SK-N-SH treated with all-trans-retinoic acid at 6 μM for 48 hours (cell line): ENCODE data around the gene TBX10.

Experiments
- ARNTL ChIP-seq: fragments of 450-650 bp; formaldehyde crosslinking; IDR thresholded peaks from 2 replicates; pipeline ENCODE4 v1.5.0; 2020; ENCODE audit warnings: low read depth, mild to moderate bottlenecking, moderate library complexity, borderline replicate concordance
- ISL1 ChIP-seq: fragments of 250-450 bp; sonication (Bioruptor Pico); IDR thresholded peaks from 2 replicates; pipeline ENCODE4 v2.1.2; 2022; ENCODE audit warnings: mild to moderate bottlenecking, moderate library complexity
- TSHZ2 ChIP-seq: fragments of 250-450 bp; sonication (Bioruptor Pico); IDR thresholded peaks from 2 replicates; pipeline ENCODE4 v1.5.0; 2020; ENCODE audit warnings: mild to moderate bottlenecking, moderate library complexity
- ZC3H10 ChIP-seq: fragments of 250-450 bp; sonication (Bioruptor Pico); IDR thresholded peaks from 2 replicates; pipeline ENCODE4 v1.5.1; 2021; ENCODE audit warnings: mild to moderate bottlenecking, moderate library complexity
- ZFP3 ChIP-seq: fragments of 250-450 bp; sonication (Bioruptor Pico); IDR thresholded peaks from 2 replicates; pipeline ENCODE4 v1.5.0; 2020; ENCODE audit warnings: mild to moderate bottlenecking, moderate library complexity
- ZNF565 ChIP-seq: fragments of 450-650 bp; formaldehyde crosslinking; conservative IDR thresholded peaks from 2 replicates; pipeline ENCODE4 v1.5.0; 2020; ENCODE audit warnings: low read depth, mild to moderate bottlenecking, moderate library complexity

- TF ChIP-seq ZFP3 (CRISPR knock-in tag), result no peak
- TF ChIP-seq ARNTL, result no peak
- no peak for TF ChIP-seq ISL1 (CRISPR knock-in tag)
- TF ChIP-seq TSHZ2 (CRISPR knock-in tag), result no peak
- TF ChIP-seq ZC3H10, result no peak
- TF ChIP-seq ZNF565 (CRISPR knock-in tag), result no peak
Measured at GRCh38 chr11:67612751-67613150, 26.8 kb downstream of the TBX10 start.
